IPS DF 19.7 (cell line): Measurements from ENCODE around the gene RTP1.

ENCODE experiments used
- DNase-seq: peaks from one replicate; pipeline ENCODE4 v3.0.0-alpha.2; 2013; ENCODE audit warnings: low read depth, low spot score

The RTP1 gene

DNA sequence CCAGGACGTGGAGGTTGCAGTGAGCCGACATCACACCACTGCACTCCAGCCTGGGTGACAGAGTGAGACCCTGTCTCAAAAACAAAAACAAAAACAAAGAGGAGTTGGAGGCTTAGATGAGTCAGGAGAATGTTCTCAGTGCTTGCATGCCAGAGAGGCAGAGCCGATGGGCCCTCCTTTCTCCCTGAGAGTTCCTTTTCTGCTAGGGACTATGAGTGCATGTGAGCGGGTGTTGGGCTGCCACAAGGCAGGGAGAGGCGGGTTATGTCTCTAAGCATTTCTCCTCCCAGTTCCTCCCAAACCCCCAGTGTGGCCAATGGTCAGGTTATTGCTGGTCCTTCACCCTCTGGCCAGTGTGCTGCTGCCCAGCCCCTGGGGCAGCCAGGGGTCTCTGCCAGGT lies 45.1 kb downstream of the RTP1 start:
- no peak for DNase-seq

DNA sequence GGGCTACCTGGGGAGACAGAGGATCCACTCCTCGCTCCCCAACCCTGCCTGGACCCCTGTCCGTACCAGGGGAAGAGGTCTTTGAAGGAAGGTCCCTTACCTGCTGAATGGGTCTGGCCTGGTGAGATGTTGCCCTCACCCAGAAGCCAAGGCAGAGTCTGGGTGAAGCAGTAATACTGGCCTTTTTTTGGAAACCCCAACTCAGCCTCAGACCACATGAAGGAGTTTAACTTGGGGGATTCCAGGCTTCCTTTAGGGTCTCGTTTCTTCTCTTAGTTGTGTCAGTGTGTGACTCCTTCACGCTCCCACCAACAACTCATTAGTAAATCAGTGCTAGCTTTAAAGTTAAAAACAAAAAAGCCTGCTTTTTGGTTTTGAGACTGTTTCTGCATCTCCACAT lies 45.6 kb downstream of the RTP1 start:
- DNase-seq: no peak

DNA sequence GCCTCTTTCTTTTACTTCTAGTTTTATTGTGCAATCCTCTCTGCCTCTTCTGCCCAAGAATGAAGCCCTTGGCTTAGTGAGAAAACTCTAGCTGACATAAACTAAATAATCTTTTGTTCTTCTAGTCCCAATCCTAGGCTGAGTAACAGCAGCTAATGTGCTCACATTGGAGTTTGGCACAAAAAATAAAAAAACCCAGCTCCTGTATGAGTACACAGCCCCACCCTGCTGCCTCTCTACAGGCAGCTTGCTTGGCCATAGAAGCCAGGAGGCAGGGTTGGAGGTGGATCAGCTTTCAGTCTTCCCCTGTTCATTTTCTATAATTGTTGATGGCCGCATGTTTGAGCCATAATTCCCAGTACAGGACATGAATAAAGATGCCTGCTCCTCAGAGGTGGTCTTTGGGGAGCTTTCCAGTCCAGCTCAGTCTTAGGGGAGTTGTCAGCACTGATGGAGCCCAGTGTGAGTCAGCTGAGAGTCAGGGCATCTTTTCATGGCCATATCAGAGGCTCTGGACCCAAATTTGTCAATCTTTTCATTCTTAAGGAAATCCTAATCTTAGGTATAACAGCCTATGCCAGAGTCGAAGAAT lies 46.7 kb downstream of the RTP1 start:
- DNase-seq: no peak

DNA sequence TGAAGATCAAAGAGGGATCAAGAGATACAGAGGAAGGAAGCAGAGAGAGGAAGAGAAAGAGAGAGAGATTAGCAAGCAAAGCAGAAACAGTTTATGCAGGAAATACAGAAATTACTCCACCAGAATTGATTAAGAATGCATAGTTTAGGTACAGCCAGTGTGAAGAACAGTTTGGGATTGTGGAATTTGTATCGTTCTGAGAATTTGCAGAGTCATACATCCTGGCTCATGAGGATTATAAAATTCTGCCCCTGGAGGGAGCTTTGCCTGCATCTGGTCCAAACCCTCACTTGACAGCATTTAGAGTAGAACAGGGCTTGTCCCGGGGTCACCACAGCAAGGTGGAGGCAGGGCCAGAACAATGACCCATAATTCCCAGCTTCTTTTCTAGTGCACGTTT lies 50.1 kb downstream of the RTP1 start:
- no peak for DNase-seq
